Breast epithelium (tissue), 4 donors: Measurements from ENCODE around the gene RPL10A. TPM values are rescaled to one million over a fixed set of nuclear protein-coding genes. Genes with fewer than 3 reads are reported as not detected.

Experiments used
- DNase-seq, 2 donors: peaks; one replicate each; pipeline ENCODE4 v3.0.0-alpha.2; 2019; ENCODE audit warnings: low spot score in 2 of 2
- H3K27ac ChIP-seq, 2 donors: fragments of 200-600 bp; sonication (generic) in 1 of 2; one replicate each; pipeline ENCODE4 v1.5.1; 2016 to 2019; ENCODE audit warnings: mild to moderate bottlenecking in 1 of 2
- H3K27me3 ChIP-seq, 2 donors: fragments of 200-600 bp; sonication (generic) in 1 of 2; one replicate each; pipeline versions ENCODE4 v1.5.1 to v1.6.0; 2017 to 2019; ENCODE audit warnings: control low read depth in 1 of 2, mild to moderate bottlenecking in 1 of 2
- H3K36me3 ChIP-seq: fragments of 200-600 bp; one replicate; pipeline ENCODE4 v1.5.1; 2019
- H3K4me1 ChIP-seq, 2 donors: fragments of 200-600 bp; sonication (generic); one replicate each; pipeline ENCODE4 v1.5.1; 2016 to 2019; ENCODE audit warnings: control low read depth in 1 of 2
- H3K4me3 ChIP-seq, 3 donors: fragments of 200-600 bp; sonication (generic); 1 replicate in 2 of 3; 2 replicates in 1 of 3; pipeline ENCODE4 v1.5.1; 2016 to 2019; ENCODE audit warnings: mild to moderate bottlenecking in 3 of 3, moderate library complexity in 2 of 3
- H3K9me3 ChIP-seq, 2 donors: fragments of 200-600 bp; sonication (generic) in 1 of 2; one replicate each; pipeline ENCODE4 v1.5.1; 2016 to 2019; ENCODE audit warnings: control low read depth in 1 of 2
- CTCF ChIP-seq, 3 donors: fragments of 450-650 bp; IDR thresholded peaks; one replicate each; pipeline ENCODE4 v1.5.1; 2016 to 2017; ENCODE audit warnings: antibody characterized with exemption in 3 of 3, mild to moderate bottlenecking in 3 of 3, moderate library complexity in 3 of 3
- POLR2A ChIP-seq: fragments of 450-650 bp; IDR thresholded peaks from one replicate; pipeline ENCODE4 v1.6.1; 2016; ENCODE audit warnings: antibody characterized with exemption, mild to moderate bottlenecking, moderate library complexity
- POLR2AphosphoS5 ChIP-seq, 3 donors: sonication (generic); formaldehyde crosslinking; IDR thresholded peaks; one replicate each; pipeline ENCODE4 v1.6.1; 2017; ENCODE audit warnings: antibody characterized with exemption in 3 of 3
- intact Hi-C: fragments of 100-400 bp; cut with DNase I; formaldehyde crosslinking; loops from one replicate; pipeline ENCODE4 v1.15.1; 2023; ENCODE audit warnings: low total_unique reads
- total RNA-seq, 3 donors: library from RNA; depleted of rRNA; stranded (reverse); fragments of >200 nt; gene quantifications; one replicate each; pipeline ENCODE4 v1.1.0, GENCODE V29; 2016

RPL10A gene
- total RNA-seq, 3 donors from 2014 or later = 1,177 to 2,549 (median 2,082) TPM

- DNase-seq = peak in 1 of 2 donors; percentile 65
- Histone ChIP-seq H3K4me1 (peaks cover 16 to 22% of the 10 kb centered on the region in 2 donors), H3K9me3 (no peaks in the 10 kb centered on the region), H3K27ac (peak overlapping the region; percentile 97 to 98), H3K36me3 (no peaks in the 10 kb centered on the region), H3K27me3 (no peaks in the 10 kb centered on the region), H3K4me3 (peak overlapping the region; percentile 7 to 63 (median 39))
- intact Hi-C loops = no loop called here
- peak; percentile 33 for TF ChIP-seq POLR2A
- TF ChIP-seq POLR2AphosphoS5 (IDR thresholded peaks at IDR 0.05) = no peak
Measured at GRCh38 chr6:35485402-35485877, 17.2 kb downstream of the RPL10A start.

DNA sequence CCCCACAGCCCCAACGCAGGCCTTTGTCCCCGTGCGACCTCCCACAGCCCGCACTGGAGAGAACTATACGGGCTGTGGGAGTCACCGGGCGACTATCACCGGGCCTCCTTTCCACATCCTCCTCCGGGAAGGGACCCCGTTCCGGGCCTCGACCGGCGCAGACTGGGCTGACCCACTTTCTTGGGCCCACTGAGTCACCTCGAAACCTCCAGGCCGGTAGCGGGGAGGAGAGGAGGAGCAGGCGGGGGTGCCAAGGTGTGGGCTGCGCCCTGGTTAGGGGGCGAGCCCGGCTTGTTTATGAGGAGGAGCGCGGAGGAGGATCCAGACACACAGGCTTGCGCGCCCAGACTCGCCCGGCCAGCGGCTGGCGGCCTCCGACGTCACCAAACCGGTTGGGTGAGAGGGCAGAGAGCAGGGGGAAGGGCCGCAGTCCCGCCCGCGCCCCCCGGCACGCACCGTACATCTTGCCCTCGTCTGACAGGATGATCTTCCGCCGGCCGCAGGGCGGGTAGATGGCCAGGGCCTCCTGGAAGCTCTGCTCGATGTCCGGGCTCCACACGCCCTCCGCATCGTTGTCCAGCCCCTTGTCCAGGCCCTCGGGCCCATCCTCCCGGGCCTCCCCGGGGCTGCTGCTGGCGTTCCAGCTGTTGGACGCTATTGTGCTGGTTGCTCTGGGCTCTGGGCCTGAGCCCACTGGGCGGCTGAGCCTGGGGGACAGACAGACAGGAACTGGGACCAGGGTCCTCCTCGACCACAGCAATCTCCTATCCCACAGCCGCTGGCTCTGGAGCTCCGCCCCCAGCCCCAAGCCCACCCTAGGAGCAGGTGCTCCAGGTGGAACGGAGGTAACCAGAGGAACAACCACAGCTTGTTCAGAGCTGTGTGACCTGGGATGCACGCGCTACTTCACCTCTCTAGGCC lies 18.1 kb downstream of the RPL10A start:
- Histone ChIP-seq H3K4me3 (peak overlapping the region; percentile 7 to 63 (median 39)), H3K27me3 (no peaks in the 10 kb centered on the region), H3K4me1 (peaks cover 17 to 26% of the 10 kb centered on the region in 2 donors), H3K27ac (peak overlapping the region; percentile 97 to 98), H3K36me3 (no peaks in the 10 kb centered on the region), H3K9me3 (no peaks in the 10 kb centered on the region)
- intact Hi-C loops = no loop called here
- DNase-seq = peak; percentile 95
- TF ChIP-seq POLR2AphosphoS5 (IDR thresholded peaks at IDR 0.05) (peak; percentile 50 to 90 (median 57)), POLR2A (no peak)

DNA sequence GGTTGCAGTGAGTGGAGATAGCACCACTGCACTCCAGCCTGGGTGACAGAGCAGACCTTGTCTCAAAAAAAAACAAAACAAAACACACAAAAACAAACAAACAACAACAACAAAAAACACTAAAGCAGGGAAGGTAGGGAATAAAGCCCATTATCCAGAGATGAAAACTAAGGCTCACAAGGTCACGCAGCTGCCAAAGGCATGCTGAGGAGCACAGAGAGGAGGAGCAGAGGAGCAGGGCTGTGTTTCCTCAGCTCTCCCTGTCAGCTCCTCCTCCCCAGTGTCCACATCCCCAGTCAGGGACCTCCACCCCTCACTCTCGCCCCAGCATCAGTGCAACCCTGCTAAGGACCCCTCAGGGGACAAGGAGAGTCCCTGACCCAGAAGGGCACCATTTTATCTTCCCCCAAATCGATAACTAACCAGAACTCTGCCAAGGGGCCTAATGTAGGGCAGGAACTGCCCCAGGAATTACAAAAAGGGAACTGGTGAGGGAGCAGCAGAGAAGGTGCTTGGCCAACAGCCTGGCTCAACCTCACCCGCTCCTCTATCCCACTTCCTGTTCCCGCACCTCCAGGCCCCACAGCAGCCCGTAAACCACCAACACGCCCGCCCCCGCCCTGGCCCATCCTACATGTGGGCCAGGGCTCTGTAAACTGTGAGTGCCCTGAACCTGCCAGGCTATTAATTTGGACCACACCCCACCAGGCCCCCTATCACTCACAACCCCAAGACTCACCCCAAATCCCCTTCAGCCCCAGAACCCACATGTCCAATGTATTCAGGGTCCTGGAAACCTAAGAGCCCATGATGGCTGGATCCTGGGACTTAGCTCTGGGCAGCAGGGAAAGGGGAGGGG lies 19.7 kb downstream of the RPL10A start:
- Histone ChIP-seq H3K27me3 (no peaks in the 10 kb centered on the region), H3K4me3 (peak overlapping the region in 1 of 3 donors; percentile 46), H3K4me1 (peaks cover 33% of the 10 kb centered on the region in 2 donors), H3K27ac (peak overlapping the region; percentile 94 to 98), H3K9me3 (no peaks in the 10 kb centered on the region), H3K36me3 (no peaks in the 10 kb centered on the region)
- intact Hi-C loops = no loop called here
- TF ChIP-seq POLR2A (no peak), CTCF (IDR thresholded peaks at IDR 0.05) (no peak), POLR2AphosphoS5 (IDR thresholded peaks at IDR 0.05) (no peak)
- DNase-seq = peak; percentile 80 to 89

DNA sequence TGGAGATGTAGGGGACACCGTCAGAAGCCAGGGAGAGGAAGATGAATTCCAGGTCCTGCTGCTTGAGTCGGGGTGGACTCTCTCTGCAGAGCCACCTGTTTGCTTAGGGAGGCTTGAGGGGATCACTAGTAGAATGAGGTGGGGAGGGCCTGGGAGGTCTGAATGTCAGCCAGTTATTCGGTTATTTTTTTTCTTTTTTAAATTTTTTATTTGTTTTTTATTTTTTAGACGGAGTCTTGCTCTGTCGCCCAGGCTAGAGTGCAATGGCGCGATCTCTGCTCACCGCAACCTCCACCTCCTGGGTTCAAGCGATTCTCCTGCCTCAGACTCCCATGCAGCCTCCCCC lies 20.3 kb downstream of the RPL10A start:
- H3K27ac ChIP-seq = peak overlapping the region; percentile 94 to 98

GRCh38 chr6:35489066-35489465 lies 20.9 kb downstream of the RPL10A start:
- Histone ChIP-seq H3K4me1 (peaks cover 34 to 40% of the 10 kb centered on the region in 2 donors), H3K36me3 (no peaks in the 10 kb centered on the region), H3K4me3 (no peak overlapping the region), H3K27ac (peak overlapping the region; percentile 92 to 98), H3K27me3 (no peaks in the 10 kb centered on the region), H3K9me3 (no peaks in the 10 kb centered on the region)
- no peak for DNase-seq
- no peak for TF ChIP-seq POLR2AphosphoS5 (IDR thresholded peaks at IDR 0.05)
- intact Hi-C loops = no loop called here

More for the DNA sequence above, 20.3 kb downstream of the RPL10A start:
- TF ChIP-seq POLR2AphosphoS5 (IDR thresholded peaks at IDR 0.05) = no peak
- TF ChIP-seq CTCF (IDR thresholded peaks at IDR 0.05) = no peak
- peak overlapping the region in 1 of 3 donors; percentile 46 for H3K4me3 ChIP-seq
- intact Hi-C loops = no loop called here
- no peaks in the 10 kb centered on the region for H3K27me3 ChIP-seq
- no peaks in the 10 kb centered on the region for H3K9me3 ChIP-seq
- no peaks in the 10 kb centered on the region for H3K36me3 ChIP-seq
- H3K4me1 ChIP-seq = peaks cover 33 to 34% of the 10 kb centered on the region in 2 donors
- DNase-seq = no peak

DNA sequence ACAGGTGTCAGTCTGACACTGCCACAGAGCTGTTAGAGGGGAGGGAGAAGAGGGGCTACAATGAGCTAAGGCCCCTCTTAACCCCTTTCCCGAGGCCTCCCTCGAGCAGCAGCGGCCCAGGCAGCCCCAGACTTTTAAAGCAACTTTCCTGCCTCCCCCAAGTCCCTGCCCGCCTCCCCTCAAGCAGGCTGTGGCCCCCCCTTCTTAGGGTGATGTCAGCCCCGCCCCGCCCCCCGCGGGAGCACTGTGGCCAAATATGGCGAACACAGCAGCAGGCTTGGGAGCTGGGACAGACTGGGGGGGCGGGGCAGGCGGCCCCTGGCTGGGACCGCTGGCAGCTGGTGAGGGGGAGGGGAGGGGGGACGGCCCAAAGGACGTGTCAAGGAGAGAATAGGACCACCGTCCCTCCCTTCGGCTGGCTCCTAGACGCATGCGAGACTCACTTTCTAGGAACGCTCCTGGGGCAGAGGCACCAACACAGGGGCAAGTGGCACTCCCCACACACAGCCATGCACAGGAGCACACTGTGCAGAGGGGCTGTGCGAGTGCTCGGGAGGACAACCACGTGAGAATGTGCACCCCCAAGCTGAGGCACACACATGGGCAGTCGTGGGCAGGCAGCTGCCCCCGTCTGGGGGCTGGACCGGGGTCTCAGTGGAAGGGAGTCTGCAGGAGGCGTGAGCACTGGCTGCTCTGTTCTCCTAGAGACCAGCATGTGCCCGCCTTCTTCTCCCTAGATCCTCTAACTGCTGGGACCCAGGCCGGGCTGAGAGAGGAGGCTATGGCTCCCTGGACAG lies 22.0 kb downstream of the RPL10A start:
- DNase-seq = peak; percentile 70 to 93
- Histone ChIP-seq H3K9me3 (no peaks in the 10 kb centered on the region), H3K27ac (peak overlapping the region; percentile 98 to 99), H3K4me1 (peaks cover 38 to 41% of the 10 kb centered on the region in 2 donors), H3K27me3 (no peaks in the 10 kb centered on the region), H3K4me3 (peak overlapping the region in 2 of 3 donors; percentile 28 to 58), H3K36me3 (no peaks in the 10 kb centered on the region)
- no peak for TF ChIP-seq POLR2A
- TF ChIP-seq POLR2AphosphoS5 (IDR thresholded peaks at IDR 0.05) = peak in 1 of 3 donors; percentile 34
- intact Hi-C loops = no loop called here
